ENCODE results near the gene URB1. TPM values are rescaled to one million over a fixed set of nuclear protein-coding genes. Genes with fewer than 3 reads are reported as not detected.

URB1 gene
- total and polyA plus RNA-seq, 12 donors: 5.2 to 31.6 (median 16.1) TPM

- intact Hi-C loops (cut with DNase I): loop anchor here in 1 of 2 donors (10.0 kb wide), 1 partner anchor 103 kb away; no protein-coding TSS in a partner anchor
These were observed 111.3 kb downstream of the URB1 start for GRCh38 chr21:32281531-32281930.

GRCh38 chr21:32279377-32279680 lies 113.5 kb downstream of the URB1 start:
- no peaks in the 10 kb centered on the region for H3K36me3 ChIP-seq (replicated peaks in 1 of 2)
- peaks cover 10 to 18% of the 10 kb centered on the region in 2 donors for H3K4me1 ChIP-seq (replicated peaks in 1 of 2)
- H3K27me3 ChIP-seq: no peaks in the 10 kb centered on the region
- no peak for DNase-seq
- H3K27ac ChIP-seq: peak overlapping the region in 3 of 5 donors; percentile 54 to 77 (median 69)
- no peaks in the 10 kb centered on the region for H3K9me3 ChIP-seq (replicated peaks in 1 of 3)
- intact Hi-C loops (cut with DNase I): no loop called here
- 3 to 6% (median 5%) methylated on average over 8 to 10 of the region's 10 CpGs for WGBS, 4 donors
- H3K4me3 ChIP-seq: peak overlapping the region in 3 of 4 donors; percentile 11 to 67 (median 44)
- no peak for TF ChIP-seq POLR2A (IDR thresholded peaks at IDR 0.05)
- TF ChIP-seq CTCF (IDR thresholded peaks at IDR 0.05): no peak

More at GRCh38 chr21:32281531-32281930, 111.3 kb downstream of the URB1 start:
- H3K4me3 ChIP-seq: no peak overlapping the region
- no peak for DNase-seq
- TF ChIP-seq POLR2A (IDR thresholded peaks at IDR 0.05) (no peak), CTCF (IDR thresholded peaks at IDR 0.05) (no peak)
- no peak overlapping the region for H3K27ac ChIP-seq
- 88 to 93% (median 90%) methylated on average over 7 of the region's 7 CpGs for WGBS, 4 donors
- H3K9me3 ChIP-seq (replicated peaks in 1 of 3): no peaks in the 10 kb centered on the region
- H3K36me3 ChIP-seq (replicated peaks in 1 of 2): no peaks in the 10 kb centered on the region
- H3K4me1 ChIP-seq (replicated peaks in 1 of 2): peaks cover 10 to 18% of the 10 kb centered on the region in 2 donors
- no peaks in the 10 kb centered on the region for H3K27me3 ChIP-seq

GRCh38 chr21:32278518-32279376 lies 114.1 kb downstream of the URB1 start, which contains the start of gene MIS18A:
TSS of gene MIS18A (minus strand) at chr21:32279049. CDS start at chr21:32279014, 35 bp downstream.
- peak within 1 kb of the TSS; percentile 44 to 71 (median 60) for H3K4me3 ChIP-seq
- intact Hi-C loops (cut with DNase I): no loop called here
- H3K36me3 ChIP-seq (replicated peaks in 1 of 2): peaks cover 0 to 2% of the 10 kb centered on the region in 2 donors
- peaks cover 10 to 18% of the 10 kb centered on the region in 2 donors for H3K4me1 ChIP-seq (replicated peaks in 1 of 2)
- peak in 4 of 6 experiments; percentile 2 to 19 (median 10) for TF ChIP-seq CTCF (IDR thresholded peaks at IDR 0.05)
- peak in 1 of 2 donors; percentile 87 for TF ChIP-seq POLR2A (IDR thresholded peaks at IDR 0.05)
- DNase-seq: peak; percentile 96 to 99 (median 97)
- H3K27me3 ChIP-seq: no peaks in the 10 kb centered on the region
- H3K27ac ChIP-seq: peak within 1 kb of the TSS in 3 of 5 donors; percentile 54 to 77 (median 69)
- WGBS, 4 donors: 0 to 1% (median 1%) methylated on average over 19 to 69 of the region's 69 CpGs
- H3K9me3 ChIP-seq (replicated peaks in 1 of 3): no peaks in the 10 kb centered on the region

GRCh38 chr21:32278103-32278502 lies 114.7 kb downstream of the URB1 start:
- TF ChIP-seq CTCF (IDR thresholded peaks at IDR 0.05) (no peak), POLR2A (IDR thresholded peaks at IDR 0.05) (no peak)
- Histone ChIP-seq H3K4me1 (replicated peaks in 1 of 2) (peaks cover 10 to 18% of the 10 kb centered on the region in 2 donors), H3K27me3 (no peaks in the 10 kb centered on the region), H3K27ac (no peak overlapping the region), H3K4me3 (peak overlapping the region in 2 of 4 donors; percentile 44 to 67), H3K36me3 (replicated peaks in 1 of 2) (peaks cover 0 to 3% of the 10 kb centered on the region in 2 donors), H3K9me3 (replicated peaks in 1 of 3) (no peaks in the 10 kb centered on the region)
- intact Hi-C loops (cut with DNase I): no loop called here
- WGBS, 4 donors: 2 to 8% (median 3%) methylated on average over 9 of the region's 9 CpGs
- no peak for DNase-seq
